Measurements from ENCODE around the gene PDXK. TPM values are rescaled to one million over a fixed set of nuclear protein-coding genes. Genes with fewer than 3 reads are reported as not detected.
"Not testable (repeated sequence)": the region's sequence is repeated elsewhere in the genome, so short reads cannot be mapped to it uniquely, and the experiment has no call there.

PDXK gene
- total RNA-seq = 12.5 TPM

GRCh38 chr21:43718872-43719747 is at the start of gene PDXK:
Gene PDXK, plus strand, starts transcription at chr21:43719129. Its CDS starts 166 bp downstream, at chr21:43719295.
- H3K9me3 ChIP-seq (ENCODE audit: control insufficient read depth in 3 of 3, low read length in 3 of 3) = no peaks in the 10 kb centered on the region
- H3K4me1 ChIP-seq (ENCODE audit: control insufficient read depth in 3 of 3, insufficient read depth in 3 of 3, low read length in 3 of 3) = peaks cover 19 to 29% (median 26%) of the 10 kb centered on the region in 3 donors
- H3K27ac ChIP-seq (ENCODE audit: low read depth, low read length) = peak within 1 kb of the TSS; percentile 54
- H3K9ac ChIP-seq (ENCODE audit: low read depth in 1 of 3, low read length in 3 of 3) = peak within 1 kb of the TSS; percentile 63 to 89 (median 80)
- H3K36me3 ChIP-seq (ENCODE audit: control insufficient read depth in 3 of 3, insufficient read depth in 3 of 3, low read length in 3 of 3) = no peaks in the 10 kb centered on the region
- no peaks in the 10 kb centered on the region for H3K27me3 ChIP-seq (ENCODE audit: control insufficient read depth in 3 of 3, insufficient read depth in 3 of 3, low read length in 3 of 3)
- H3K4me3 ChIP-seq (ENCODE audit: low read length in 3 of 3) = peak within 1 kb of the TSS; percentile 73 to 90 (median 89)

- H3K36me3 ChIP-seq (ENCODE audit: control insufficient read depth in 3 of 3, insufficient read depth in 3 of 3, low read length in 3 of 3) = peaks cover 27 to 41% (median 32%) of the 10 kb centered on the region in 3 donors
Measured at GRCh38 chr21:43669828-43670605, 48.9 kb upstream of the PDXK start.

GRCh38 chr21:43675871-43676270 is 43.1 kb upstream of the PDXK start:
- Histone ChIP-seq H3K9ac (ENCODE audit: low read depth in 1 of 3, low read length in 3 of 3) (no peak overlapping the region), H3K27ac (ENCODE audit: low read depth, low read length) (no peak overlapping the region), H3K4me3 (ENCODE audit: low read length in 3 of 3) (no peak overlapping the region), H3K4me1 (ENCODE audit: control insufficient read depth in 3 of 3, insufficient read depth in 3 of 3, low read length in 3 of 3) (no peaks in the 10 kb centered on the region), H3K9me3 (ENCODE audit: control insufficient read depth in 3 of 3, low read length in 3 of 3) (no peaks in the 10 kb centered on the region), H3K36me3 (ENCODE audit: control insufficient read depth in 3 of 3, insufficient read depth in 3 of 3, low read length in 3 of 3) (peaks cover 36 to 51% (median 46%) of the 10 kb centered on the region in 3 donors), H3K27me3 (ENCODE audit: control insufficient read depth in 3 of 3, insufficient read depth in 3 of 3, low read length in 3 of 3) (no peaks in the 10 kb centered on the region)

More at GRCh38 chr21:43669828-43670605, 48.9 kb upstream of the PDXK start:
- no peaks in the 10 kb centered on the region for H3K27me3 ChIP-seq (ENCODE audit: control insufficient read depth in 3 of 3, insufficient read depth in 3 of 3, low read length in 3 of 3)
- no peak overlapping the region for H3K4me3 ChIP-seq (ENCODE audit: low read length in 3 of 3)
- H3K9me3 ChIP-seq (ENCODE audit: control insufficient read depth in 3 of 3, low read length in 3 of 3) = no peaks in the 10 kb centered on the region
- H3K27ac ChIP-seq (ENCODE audit: low read depth, low read length) = no peak overlapping the region
- H3K9ac ChIP-seq (ENCODE audit: low read depth in 1 of 3, low read length in 3 of 3) = no peak overlapping the region
- no peaks in the 10 kb centered on the region for H3K4me1 ChIP-seq (ENCODE audit: control insufficient read depth in 3 of 3, insufficient read depth in 3 of 3, low read length in 3 of 3)

- Histone ChIP-seq H3K9me3 (ENCODE audit: control insufficient read depth in 3 of 3, low read length in 3 of 3) (no peaks in the 10 kb centered on the region), H3K27ac (ENCODE audit: low read depth, low read length) (no peak overlapping the region), H3K4me3 (ENCODE audit: low read length in 3 of 3) (no peak overlapping the region), H3K4me1 (ENCODE audit: control insufficient read depth in 3 of 3, insufficient read depth in 3 of 3, low read length in 3 of 3) (no peaks in the 10 kb centered on the region), H3K36me3 (ENCODE audit: control insufficient read depth in 3 of 3, insufficient read depth in 3 of 3, low read length in 3 of 3) (peaks cover 32 to 46% (median 42%) of the 10 kb centered on the region in 3 donors), H3K9ac (ENCODE audit: low read depth in 1 of 3, low read length in 3 of 3) (no peak overlapping the region), H3K27me3 (ENCODE audit: control insufficient read depth in 3 of 3, insufficient read depth in 3 of 3, low read length in 3 of 3) (no peaks in the 10 kb centered on the region)
Measured at GRCh38 chr21:43676391-43676790, 42.5 kb upstream of the PDXK start.

GRCh38 chr21:43679951-43680350 is 39.0 kb upstream of the PDXK start:
- no peak overlapping the region for H3K27ac ChIP-seq (ENCODE audit: low read depth, low read length)
- H3K4me3 ChIP-seq (ENCODE audit: low read length in 3 of 3) = no peak overlapping the region
- no peak overlapping the region for H3K9ac ChIP-seq (ENCODE audit: low read depth in 1 of 3, low read length in 3 of 3)
- no peaks in the 10 kb centered on the region for H3K4me1 ChIP-seq (ENCODE audit: control insufficient read depth in 3 of 3, insufficient read depth in 3 of 3, low read length in 3 of 3)
- no peaks in the 10 kb centered on the region for H3K9me3 ChIP-seq (ENCODE audit: control insufficient read depth in 3 of 3, low read length in 3 of 3)
- H3K27me3 ChIP-seq (ENCODE audit: control insufficient read depth in 3 of 3, insufficient read depth in 3 of 3, low read length in 3 of 3) = no peaks in the 10 kb centered on the region
- H3K36me3 ChIP-seq (ENCODE audit: control insufficient read depth in 3 of 3, insufficient read depth in 3 of 3, low read length in 3 of 3) = peaks cover 40 to 54% (median 48%) of the 10 kb centered on the region in 3 donors

GRCh38 chr21:43680421-43680820 is 38.5 kb upstream of the PDXK start:
- not testable (repeated sequence) for H3K9ac ChIP-seq (ENCODE audit: low read depth in 1 of 3, low read length in 3 of 3); H3K9me3 ChIP-seq (ENCODE audit: control insufficient read depth in 3 of 3, low read length in 3 of 3); H3K4me1 ChIP-seq (ENCODE audit: control insufficient read depth in 3 of 3, insufficient read depth in 3 of 3, low read length in 3 of 3); H3K27me3 ChIP-seq (ENCODE audit: control insufficient read depth in 3 of 3, insufficient read depth in 3 of 3, low read length in 3 of 3); H3K27ac ChIP-seq (ENCODE audit: low read depth, low read length); H3K4me3 ChIP-seq (ENCODE audit: low read length in 3 of 3)
- peaks cover 41 to 54% (median 48%) of the 10 kb centered on the region in 3 donors for H3K36me3 ChIP-seq (ENCODE audit: control insufficient read depth in 3 of 3, insufficient read depth in 3 of 3, low read length in 3 of 3)

GRCh38 chr21:43681650-43682049 is 37.3 kb upstream of the PDXK start:
- no peaks in the 10 kb centered on the region for H3K4me1 ChIP-seq (ENCODE audit: control insufficient read depth in 3 of 3, insufficient read depth in 3 of 3, low read length in 3 of 3)
- no peak overlapping the region for H3K4me3 ChIP-seq (ENCODE audit: low read length in 3 of 3)
- no peak overlapping the region for H3K27ac ChIP-seq (ENCODE audit: low read depth, low read length)
- no peak overlapping the region for H3K9ac ChIP-seq (ENCODE audit: low read depth in 1 of 3, low read length in 3 of 3)
- H3K9me3 ChIP-seq (ENCODE audit: control insufficient read depth in 3 of 3, low read length in 3 of 3) = no peaks in the 10 kb centered on the region
- H3K27me3 ChIP-seq (ENCODE audit: control insufficient read depth in 3 of 3, insufficient read depth in 3 of 3, low read length in 3 of 3) = no peaks in the 10 kb centered on the region
- H3K36me3 ChIP-seq (ENCODE audit: control insufficient read depth in 3 of 3, insufficient read depth in 3 of 3, low read length in 3 of 3) = peaks cover 41 to 54% (median 47%) of the 10 kb centered on the region in 3 donors

GRCh38 chr21:43684424-43684823 is 34.5 kb upstream of the PDXK start:
- no peaks in the 10 kb centered on the region for H3K27me3 ChIP-seq (ENCODE audit: control insufficient read depth in 3 of 3, insufficient read depth in 3 of 3, low read length in 3 of 3)
- peaks cover 56 to 67% (median 58%) of the 10 kb centered on the region in 3 donors for H3K36me3 ChIP-seq (ENCODE audit: control insufficient read depth in 3 of 3, insufficient read depth in 3 of 3, low read length in 3 of 3)
- no peaks in the 10 kb centered on the region for H3K9me3 ChIP-seq (ENCODE audit: control insufficient read depth in 3 of 3, low read length in 3 of 3)
- no peak overlapping the region for H3K4me3 ChIP-seq (ENCODE audit: low read length in 3 of 3)
- H3K27ac ChIP-seq (ENCODE audit: low read depth, low read length) = no peak overlapping the region
- no peak overlapping the region for H3K9ac ChIP-seq (ENCODE audit: low read depth in 1 of 3, low read length in 3 of 3)
- no peaks in the 10 kb centered on the region for H3K4me1 ChIP-seq (ENCODE audit: control insufficient read depth in 3 of 3, insufficient read depth in 3 of 3, low read length in 3 of 3)

GRCh38 chr21:43686811-43687565 is 31.9 kb upstream of the PDXK start:
- Histone ChIP-seq H3K4me3 (ENCODE audit: low read length in 3 of 3) (no peak overlapping the region), H3K4me1 (ENCODE audit: control insufficient read depth in 3 of 3, insufficient read depth in 3 of 3, low read length in 3 of 3) (no peaks in the 10 kb centered on the region), H3K27ac (ENCODE audit: low read depth, low read length) (no peak overlapping the region), H3K9me3 (ENCODE audit: control insufficient read depth in 3 of 3, low read length in 3 of 3) (no peaks in the 10 kb centered on the region), H3K9ac (ENCODE audit: low read depth in 1 of 3, low read length in 3 of 3) (no peak overlapping the region), H3K27me3 (ENCODE audit: control insufficient read depth in 3 of 3, insufficient read depth in 3 of 3, low read length in 3 of 3) (no peaks in the 10 kb centered on the region), H3K36me3 (ENCODE audit: control insufficient read depth in 3 of 3, insufficient read depth in 3 of 3, low read length in 3 of 3) (peaks cover 68 to 81% (median 80%) of the 10 kb centered on the region in 3 donors)
